ENCODE data around the gene CABCOCO1. TPM values are rescaled to one million over a fixed set of nuclear protein-coding genes. Genes with fewer than 3 reads are reported as not detected.

Gene CABCOCO1, protein sequence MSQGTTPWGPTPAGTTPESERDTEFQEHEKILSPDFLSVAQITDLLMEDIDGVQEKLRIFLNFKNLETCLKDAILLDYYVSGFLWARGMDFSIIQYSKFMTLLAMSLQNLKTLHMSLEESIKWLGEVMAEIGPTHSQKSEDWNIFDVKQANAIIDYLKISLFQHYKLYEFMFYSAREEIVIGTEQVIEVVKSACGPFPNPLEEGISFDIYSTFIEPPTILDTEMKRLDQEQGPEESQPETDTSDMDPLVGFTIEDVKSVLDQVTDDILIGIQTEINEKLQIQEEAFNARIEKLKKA
- polyA plus RNA-seq: under 1 TPM in 1 of 2 donors, not detected in 1; 0.35 TPM

DNA sequence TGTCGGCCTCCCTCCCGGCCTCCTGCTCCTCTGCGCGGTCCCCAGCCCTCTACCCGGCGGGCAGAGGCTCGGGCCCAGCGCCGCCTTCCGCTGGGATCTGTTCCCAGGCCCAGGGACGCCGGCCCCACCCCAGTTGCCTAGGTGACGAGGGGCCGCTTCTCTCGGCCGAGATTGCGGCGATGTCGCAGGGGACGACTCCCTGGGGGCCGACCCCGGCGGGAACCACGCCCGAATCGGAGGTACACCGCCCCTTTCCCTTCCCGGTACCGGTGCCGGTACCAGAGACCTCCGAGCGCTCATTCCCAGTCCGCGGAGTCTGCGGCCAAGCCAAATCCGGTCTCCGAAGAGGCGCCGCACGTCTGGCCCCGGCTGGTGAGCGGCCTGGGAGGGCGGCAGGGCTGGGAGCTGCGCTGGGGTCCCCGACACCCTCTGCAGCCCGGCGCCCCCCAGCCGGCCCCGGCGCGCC, at the start of gene CABCOCO1:
Gene CABCOCO1 (plus strand): TSS at position 136 of the 466 bp plus-strand sequence. CDS start 44 bp downstream, at position 180.
- no peaks in the 10 kb centered on the region for H3K36me3 ChIP-seq (ENCODE audit: control insufficient read depth in 2 of 2, insufficient read depth in 2 of 2, low read length in 1 of 2)
- no peaks in the 10 kb centered on the region for H3K9me3 ChIP-seq (ENCODE audit: control insufficient read depth in 2 of 2, insufficient read depth in 1 of 2, low read depth in 1 of 2, low read length in 1 of 2)
- no peaks in the 10 kb centered on the region for H3K27me3 ChIP-seq (ENCODE audit: control insufficient read depth in 1 of 2, insufficient read depth in 2 of 2, low read length in 2 of 2)
- H3K4me3 ChIP-seq (ENCODE audit: low read depth in 1 of 2, low read length in 2 of 2): peak within 1 kb of the TSS; percentile 62
- H3K4me1 ChIP-seq (ENCODE audit: control insufficient read depth in 2 of 2, insufficient read depth in 2 of 2, low read length in 1 of 2): no peaks in the 10 kb centered on the region
- H3K27ac ChIP-seq (ENCODE audit: low read depth in 2 of 2, low read length in 1 of 2): peak within 1 kb of the TSS; percentile 24 to 54
- 3 to 4% methylated on average over 51 of the region's 51 CpGs for WGBS, 2 donors

- whole genome bisulfite sequencing, 2 donors: 94 to 95% methylated on average over 2 of the region's 2 CpGs
- no peaks in the 10 kb centered on the region for H3K4me1 ChIP-seq (ENCODE audit: control insufficient read depth in 2 of 2, insufficient read depth in 2 of 2, low read length in 1 of 2)
- H3K4me3 ChIP-seq (ENCODE audit: low read depth in 1 of 2, low read length in 2 of 2): no peak overlapping the region
- H3K36me3 ChIP-seq (ENCODE audit: control insufficient read depth in 2 of 2, insufficient read depth in 2 of 2, low read length in 1 of 2): no peaks in the 10 kb centered on the region
- no peaks in the 10 kb centered on the region for H3K9me3 ChIP-seq (ENCODE audit: control insufficient read depth in 2 of 2, insufficient read depth in 1 of 2, low read depth in 1 of 2, low read length in 1 of 2)
- H3K27me3 ChIP-seq (ENCODE audit: control insufficient read depth in 1 of 2, insufficient read depth in 2 of 2, low read length in 2 of 2): no peaks in the 10 kb centered on the region
- H3K27ac ChIP-seq (ENCODE audit: low read depth in 2 of 2, low read length in 1 of 2): no peak overlapping the region
These were observed 49.1 kb upstream of the CABCOCO1 start for GRCh38 chr10:61613665-61614064.

DNA sequence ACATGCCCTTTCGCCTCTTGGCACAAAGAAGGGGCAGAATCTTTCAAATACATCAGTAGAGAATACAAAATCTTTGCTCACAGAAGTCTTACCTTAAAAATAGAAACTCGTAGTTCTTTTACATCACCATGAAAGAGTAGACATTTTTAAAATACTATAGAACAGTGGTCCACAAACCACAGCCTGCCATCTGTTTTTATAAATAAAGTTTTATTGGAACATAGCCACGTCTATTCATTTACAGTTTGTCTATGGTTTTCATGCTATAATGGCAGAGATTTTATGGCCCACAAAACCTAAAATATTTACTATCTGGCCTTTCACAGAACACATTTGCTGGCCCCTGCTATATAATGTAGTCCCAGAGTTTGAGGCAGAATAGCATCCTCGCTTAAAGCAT, 46.1 kb upstream of the CABCOCO1 start:
- 87 to 90% methylated on average over 4 of the region's 4 CpGs for WGBS, 2 donors
- Histone ChIP-seq H3K27me3 (ENCODE audit: control insufficient read depth in 1 of 2, insufficient read depth in 2 of 2, low read length in 2 of 2) (no peaks in the 10 kb centered on the region), H3K9me3 (ENCODE audit: control insufficient read depth in 2 of 2, insufficient read depth in 1 of 2, low read depth in 1 of 2, low read length in 1 of 2) (no peaks in the 10 kb centered on the region), H3K4me3 (ENCODE audit: low read depth in 1 of 2, low read length in 2 of 2) (no peak overlapping the region), H3K4me1 (ENCODE audit: control insufficient read depth in 2 of 2, insufficient read depth in 2 of 2, low read length in 1 of 2) (no peaks in the 10 kb centered on the region), H3K36me3 (ENCODE audit: control insufficient read depth in 2 of 2, insufficient read depth in 2 of 2, low read length in 1 of 2) (no peaks in the 10 kb centered on the region), H3K27ac (ENCODE audit: low read depth in 2 of 2, low read length in 1 of 2) (no peak overlapping the region)

DNA sequence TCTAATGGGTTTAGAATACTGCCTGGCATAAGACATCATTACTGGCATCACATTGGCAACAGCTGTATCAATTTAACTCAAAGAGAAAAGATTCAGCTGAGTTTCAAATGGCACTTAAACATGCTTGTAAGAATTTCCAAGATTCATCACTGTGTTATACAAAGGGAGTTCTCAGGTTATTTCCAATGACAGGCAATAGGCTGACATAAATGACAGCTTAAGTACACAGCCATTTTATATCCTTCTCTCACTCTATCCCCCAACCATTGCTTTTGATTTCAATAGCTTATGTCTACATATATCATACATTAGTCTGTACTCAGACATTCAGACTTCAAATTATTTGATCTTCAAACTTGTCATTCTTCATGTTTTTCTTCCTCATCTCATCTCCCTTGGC, 45.5 kb upstream of the CABCOCO1 start:
- Histone ChIP-seq H3K27me3 (ENCODE audit: control insufficient read depth in 1 of 2, insufficient read depth in 2 of 2, low read length in 2 of 2) (no peaks in the 10 kb centered on the region), H3K4me3 (ENCODE audit: low read depth in 1 of 2, low read length in 2 of 2) (no peak overlapping the region), H3K9me3 (ENCODE audit: control insufficient read depth in 2 of 2, insufficient read depth in 1 of 2, low read depth in 1 of 2, low read length in 1 of 2) (no peaks in the 10 kb centered on the region), H3K4me1 (ENCODE audit: control insufficient read depth in 2 of 2, insufficient read depth in 2 of 2, low read length in 1 of 2) (no peaks in the 10 kb centered on the region), H3K36me3 (ENCODE audit: control insufficient read depth in 2 of 2, insufficient read depth in 2 of 2, low read length in 1 of 2) (no peaks in the 10 kb centered on the region), H3K27ac (ENCODE audit: low read depth in 2 of 2, low read length in 1 of 2) (no peak overlapping the region)

DNA sequence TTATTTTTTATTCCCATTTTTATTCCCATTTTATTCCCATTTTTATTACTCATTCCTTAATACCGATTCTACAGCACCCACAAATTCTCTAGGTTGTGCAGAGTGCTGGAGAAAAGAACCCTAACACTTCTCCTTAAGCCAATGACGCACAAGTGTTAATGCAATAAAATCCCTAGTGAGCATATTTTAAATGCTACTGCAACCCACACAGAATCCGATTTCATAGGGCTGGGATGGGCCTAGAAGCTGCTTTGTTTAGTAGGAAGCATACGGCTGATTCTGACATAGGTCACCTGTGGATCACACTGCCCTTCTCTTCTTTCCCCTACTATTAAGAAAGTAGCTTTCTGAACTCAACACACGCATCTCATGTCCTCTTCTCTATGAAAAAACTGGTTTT, 45.1 kb upstream of the CABCOCO1 start:
- Histone ChIP-seq H3K4me3 (ENCODE audit: low read depth in 1 of 2, low read length in 2 of 2) (no peak overlapping the region), H3K36me3 (ENCODE audit: control insufficient read depth in 2 of 2, insufficient read depth in 2 of 2, low read length in 1 of 2) (no peaks in the 10 kb centered on the region), H3K9me3 (ENCODE audit: control insufficient read depth in 2 of 2, insufficient read depth in 1 of 2, low read depth in 1 of 2, low read length in 1 of 2) (no peaks in the 10 kb centered on the region), H3K27me3 (ENCODE audit: control insufficient read depth in 1 of 2, insufficient read depth in 2 of 2, low read length in 2 of 2) (no peaks in the 10 kb centered on the region), H3K27ac (ENCODE audit: low read depth in 2 of 2, low read length in 1 of 2) (no peak overlapping the region), H3K4me1 (ENCODE audit: control insufficient read depth in 2 of 2, insufficient read depth in 2 of 2, low read length in 1 of 2) (no peaks in the 10 kb centered on the region)
- 80 to 81% methylated on average over 5 of the region's 5 CpGs for WGBS, 2 donors

DNA sequence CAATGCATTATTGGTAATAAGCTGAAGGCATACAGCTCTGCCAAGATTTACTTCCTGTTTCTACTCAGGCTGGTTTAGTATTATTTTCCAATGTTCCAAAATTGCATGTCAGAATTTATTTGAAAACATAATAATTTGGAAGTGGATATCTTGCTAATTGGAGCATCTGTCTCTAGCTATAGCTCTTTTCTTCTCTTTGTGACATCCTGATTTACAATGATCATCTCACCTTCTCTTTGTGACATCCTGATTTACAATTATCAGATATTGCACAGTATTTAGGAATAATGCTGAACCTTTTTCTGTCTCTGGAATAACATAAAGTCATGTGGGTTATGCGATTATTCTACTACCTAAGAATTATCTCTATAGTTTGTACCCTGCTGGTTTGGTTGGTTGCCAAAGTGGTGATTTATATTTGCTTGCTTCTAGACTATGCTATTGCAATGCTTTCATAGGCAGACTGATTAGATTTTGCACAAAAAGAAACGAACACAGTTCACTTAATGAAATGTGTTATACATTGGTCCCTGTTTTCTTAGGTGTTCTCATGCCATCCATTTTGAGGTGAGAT, 44.3 kb upstream of the CABCOCO1 start:
- H3K27ac ChIP-seq (ENCODE audit: low read depth in 2 of 2, low read length in 1 of 2): no peak overlapping the region
- no peaks in the 10 kb centered on the region for H3K36me3 ChIP-seq (ENCODE audit: control insufficient read depth in 2 of 2, insufficient read depth in 2 of 2, low read length in 1 of 2)
- H3K4me1 ChIP-seq (ENCODE audit: control insufficient read depth in 2 of 2, insufficient read depth in 2 of 2, low read length in 1 of 2): no peaks in the 10 kb centered on the region
- H3K9me3 ChIP-seq (ENCODE audit: control insufficient read depth in 2 of 2, insufficient read depth in 1 of 2, low read depth in 1 of 2, low read length in 1 of 2): no peaks in the 10 kb centered on the region
- WGBS, 2 donors: 66 to 70% methylated on average over 2 of the region's 2 CpGs
- no peak overlapping the region for H3K4me3 ChIP-seq (ENCODE audit: low read depth in 1 of 2, low read length in 2 of 2)
- no peaks in the 10 kb centered on the region for H3K27me3 ChIP-seq (ENCODE audit: control insufficient read depth in 1 of 2, insufficient read depth in 2 of 2, low read length in 2 of 2)

- Histone ChIP-seq H3K27ac (ENCODE audit: low read depth in 2 of 2, low read length in 1 of 2) (no peak overlapping the region), H3K4me3 (ENCODE audit: low read depth in 1 of 2, low read length in 2 of 2) (no peak overlapping the region), H3K9me3 (ENCODE audit: control insufficient read depth in 2 of 2, insufficient read depth in 1 of 2, low read depth in 1 of 2, low read length in 1 of 2) (no peaks in the 10 kb centered on the region), H3K4me1 (ENCODE audit: control insufficient read depth in 2 of 2, insufficient read depth in 2 of 2, low read length in 1 of 2) (no peaks in the 10 kb centered on the region), H3K36me3 (ENCODE audit: control insufficient read depth in 2 of 2, insufficient read depth in 2 of 2, low read length in 1 of 2) (no peaks in the 10 kb centered on the region), H3K27me3 (ENCODE audit: control insufficient read depth in 1 of 2, insufficient read depth in 2 of 2, low read length in 2 of 2) (no peaks in the 10 kb centered on the region)
These were observed 42.2 kb upstream of the CABCOCO1 start for GRCh38 chr10:61620506-61620905.

DNA sequence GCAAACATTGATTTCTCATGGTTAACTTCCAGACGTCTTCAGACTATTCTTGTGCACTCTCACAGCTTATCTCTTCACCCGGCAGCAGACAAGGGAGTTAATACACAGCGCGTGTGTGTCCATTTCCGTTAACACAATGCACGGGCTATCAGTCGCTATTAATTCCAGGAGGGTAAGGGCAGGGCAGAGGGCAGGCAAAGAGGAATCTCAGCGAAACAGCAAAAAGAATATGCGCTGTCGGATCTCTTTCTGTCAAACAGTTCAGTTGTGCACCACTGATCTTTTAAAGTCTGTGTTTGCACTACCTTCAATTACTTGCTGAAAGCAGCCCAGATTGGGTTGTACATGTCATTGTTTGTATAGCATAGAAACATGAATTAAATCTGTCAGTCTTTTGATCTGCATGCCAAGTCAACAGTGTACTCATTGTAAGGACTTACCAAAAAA, 41.1 kb upstream of the CABCOCO1 start:
- no peaks in the 10 kb centered on the region for H3K9me3 ChIP-seq (ENCODE audit: control insufficient read depth in 2 of 2, insufficient read depth in 1 of 2, low read depth in 1 of 2, low read length in 1 of 2)
- 19 to 33% methylated on average over 10 of the region's 10 CpGs for WGBS, 2 donors
- peak overlapping the region in 1 of 2 donors; percentile 19 for H3K4me3 ChIP-seq (ENCODE audit: low read depth in 1 of 2, low read length in 2 of 2)
- H3K36me3 ChIP-seq (ENCODE audit: control insufficient read depth in 2 of 2, insufficient read depth in 2 of 2, low read length in 1 of 2): no peaks in the 10 kb centered on the region
- H3K4me1 ChIP-seq (ENCODE audit: control insufficient read depth in 2 of 2, insufficient read depth in 2 of 2, low read length in 1 of 2): no peaks in the 10 kb centered on the region
- H3K27me3 ChIP-seq (ENCODE audit: control insufficient read depth in 1 of 2, insufficient read depth in 2 of 2, low read length in 2 of 2): no peaks in the 10 kb centered on the region
- no peak overlapping the region for H3K27ac ChIP-seq (ENCODE audit: low read depth in 2 of 2, low read length in 1 of 2)

DNA sequence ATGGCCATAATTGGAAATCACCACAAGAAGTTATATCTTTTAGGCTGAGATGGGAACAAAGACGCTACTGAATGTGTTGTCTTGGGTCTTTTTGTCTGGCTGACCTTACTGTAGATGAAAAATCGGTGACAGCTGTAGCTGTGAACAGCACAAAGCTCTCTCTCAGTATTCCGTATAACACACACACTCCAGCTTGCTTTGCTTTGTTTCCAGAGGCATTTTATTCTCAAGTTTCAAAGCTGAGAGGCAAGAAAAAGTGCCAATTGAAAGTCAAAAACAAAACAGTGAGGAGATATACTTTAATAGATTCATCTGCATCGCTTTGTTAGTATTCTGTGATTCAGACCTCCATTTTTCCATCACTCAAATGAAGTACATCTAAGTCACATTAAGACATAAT, 39.6 kb upstream of the CABCOCO1 start:
- H3K4me1 ChIP-seq (ENCODE audit: control insufficient read depth in 2 of 2, insufficient read depth in 2 of 2, low read length in 1 of 2): no peaks in the 10 kb centered on the region
- H3K9me3 ChIP-seq (ENCODE audit: control insufficient read depth in 2 of 2, insufficient read depth in 1 of 2, low read depth in 1 of 2, low read length in 1 of 2): no peaks in the 10 kb centered on the region
- H3K27ac ChIP-seq (ENCODE audit: low read depth in 2 of 2, low read length in 1 of 2): no peak overlapping the region
- WGBS, 2 donors: 28 to 46% methylated on average over 4 of the region's 4 CpGs
- no peaks in the 10 kb centered on the region for H3K27me3 ChIP-seq (ENCODE audit: control insufficient read depth in 1 of 2, insufficient read depth in 2 of 2, low read length in 2 of 2)
- H3K36me3 ChIP-seq (ENCODE audit: control insufficient read depth in 2 of 2, insufficient read depth in 2 of 2, low read length in 1 of 2): no peaks in the 10 kb centered on the region
- H3K4me3 ChIP-seq (ENCODE audit: low read depth in 1 of 2, low read length in 2 of 2): no peak overlapping the region

DNA sequence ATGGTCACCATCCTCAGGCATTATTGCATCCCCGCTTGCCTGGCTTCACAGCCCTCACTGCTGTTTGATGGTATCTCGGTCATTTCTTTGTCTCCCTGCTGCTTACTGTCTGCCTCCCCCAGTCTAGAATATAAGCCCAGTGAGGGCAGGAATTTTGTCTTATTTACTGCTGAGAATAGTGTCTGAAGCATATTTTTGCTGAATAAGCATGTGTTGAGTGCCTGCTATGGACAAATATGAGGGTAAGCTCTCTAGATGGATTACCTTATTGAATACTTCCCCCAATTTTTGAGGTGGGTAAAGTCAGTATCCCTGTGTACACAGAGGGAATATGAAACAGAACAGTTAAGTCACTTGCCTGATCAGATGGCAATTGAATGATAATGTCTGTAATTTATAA, 36.5 kb upstream of the CABCOCO1 start:
- no peaks in the 10 kb centered on the region for H3K27me3 ChIP-seq (ENCODE audit: control insufficient read depth in 1 of 2, insufficient read depth in 2 of 2, low read length in 2 of 2)
- no peaks in the 10 kb centered on the region for H3K36me3 ChIP-seq (ENCODE audit: control insufficient read depth in 2 of 2, insufficient read depth in 2 of 2, low read length in 1 of 2)
- no peak overlapping the region for H3K27ac ChIP-seq (ENCODE audit: low read depth in 2 of 2, low read length in 1 of 2)
- WGBS, 2 donors: 93 to 95% methylated on average over 2 of the region's 2 CpGs
- no peak overlapping the region for H3K4me3 ChIP-seq (ENCODE audit: low read depth in 1 of 2, low read length in 2 of 2)
- no peaks in the 10 kb centered on the region for H3K4me1 ChIP-seq (ENCODE audit: control insufficient read depth in 2 of 2, insufficient read depth in 2 of 2, low read length in 1 of 2)
- no peaks in the 10 kb centered on the region for H3K9me3 ChIP-seq (ENCODE audit: control insufficient read depth in 2 of 2, insufficient read depth in 1 of 2, low read depth in 1 of 2, low read length in 1 of 2)

Measured in esophagus (tissue), 2 donors.